HFF-Myc (cell line): ENCODE data around the gene SELENOS.
"Not testable (repeated sequence)": the region's sequence is repeated elsewhere in the genome, so short reads cannot be mapped to it uniquely, and the experiment has no call there.

Experiments
- DNase-seq: peaks from one replicate; pipeline ENCODE4 v3.0.0-alpha.2; 2011; ENCODE audit warnings: low read depth; ENCODE audit errors: extremely low read depth
- H3K4me3 ChIP-seq: replicated peaks from 2 replicates; pipeline ENCODE4 v1.5.1; 2011; ENCODE audit warnings: low read depth, mild to moderate bottlenecking, control low read depth, low read length
- TF ChIP-seq, protein P1 (sequence below): IDR thresholded peaks from 2 replicates; pipeline ENCODE4 v1.5.1; 2012; ENCODE audit warnings: mild to moderate bottlenecking, low read depth, low read length, control low read depth; ENCODE audit errors: missing control alignments

SELENOS gene

GRCh38 chr15:101288905-101289513 lies 11.7 kb upstream of the SELENOS start:
- TF ChIP-seq, protein P1, sequence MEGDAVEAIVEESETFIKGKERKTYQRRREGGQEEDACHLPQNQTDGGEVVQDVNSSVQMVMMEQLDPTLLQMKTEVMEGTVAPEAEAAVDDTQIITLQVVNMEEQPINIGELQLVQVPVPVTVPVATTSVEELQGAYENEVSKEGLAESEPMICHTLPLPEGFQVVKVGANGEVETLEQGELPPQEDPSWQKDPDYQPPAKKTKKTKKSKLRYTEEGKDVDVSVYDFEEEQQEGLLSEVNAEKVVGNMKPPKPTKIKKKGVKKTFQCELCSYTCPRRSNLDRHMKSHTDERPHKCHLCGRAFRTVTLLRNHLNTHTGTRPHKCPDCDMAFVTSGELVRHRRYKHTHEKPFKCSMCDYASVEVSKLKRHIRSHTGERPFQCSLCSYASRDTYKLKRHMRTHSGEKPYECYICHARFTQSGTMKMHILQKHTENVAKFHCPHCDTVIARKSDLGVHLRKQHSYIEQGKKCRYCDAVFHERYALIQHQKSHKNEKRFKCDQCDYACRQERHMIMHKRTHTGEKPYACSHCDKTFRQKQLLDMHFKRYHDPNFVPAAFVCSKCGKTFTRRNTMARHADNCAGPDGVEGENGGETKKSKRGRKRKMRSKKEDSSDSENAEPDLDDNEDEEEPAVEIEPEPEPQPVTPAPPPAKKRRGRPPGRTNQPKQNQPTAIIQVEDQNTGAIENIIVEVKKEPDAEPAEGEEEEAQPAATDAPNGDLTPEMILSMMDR, result peak; percentile 56
- no peak overlapping the region for H3K4me3 ChIP-seq
- no peak for DNase-seq

GRCh38 chr15:101287342-101287741 lies 10.1 kb upstream of the SELENOS start:
- not testable (repeated sequence) for H3K4me3 ChIP-seq, DNase-seq

DNA sequence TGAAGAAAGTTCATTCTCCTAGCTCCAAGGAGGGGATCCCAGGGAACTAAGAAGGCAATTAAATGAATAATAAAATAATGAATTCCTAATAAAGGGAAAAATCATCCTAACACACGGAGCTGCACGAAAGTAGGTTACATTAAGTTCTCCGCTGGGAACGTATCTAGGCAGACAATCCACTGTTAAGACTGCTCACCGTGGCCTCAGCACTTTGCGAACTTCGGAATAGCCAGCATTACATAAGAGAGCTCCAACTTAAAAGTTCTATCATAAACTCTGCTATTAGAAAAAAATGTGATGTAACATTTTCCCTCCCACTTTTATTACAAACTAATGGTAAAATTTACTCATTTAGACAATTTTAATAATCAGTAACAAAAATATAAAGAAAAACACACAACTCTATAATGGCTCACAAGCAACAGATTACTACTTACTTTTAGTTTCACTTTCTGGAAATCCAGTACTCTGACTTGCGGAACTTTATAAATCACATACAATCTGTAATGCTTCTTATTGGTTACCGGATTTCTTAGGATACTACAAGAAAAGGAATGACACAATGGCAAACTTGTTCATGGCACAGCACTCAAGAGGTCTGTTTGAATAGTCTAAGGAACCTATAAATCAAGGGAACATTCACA lies 9.3 kb upstream of the SELENOS start:
- no peak overlapping the region for H3K4me3 ChIP-seq
- TF ChIP-seq, protein P1, result no peak
- DNase-seq, result no peak

GRCh38 chr15:101283931-101284330 lies 6.6 kb upstream of the SELENOS start:
- DNase-seq, result no peak
- TF ChIP-seq, protein P1, result no peak

DNA sequence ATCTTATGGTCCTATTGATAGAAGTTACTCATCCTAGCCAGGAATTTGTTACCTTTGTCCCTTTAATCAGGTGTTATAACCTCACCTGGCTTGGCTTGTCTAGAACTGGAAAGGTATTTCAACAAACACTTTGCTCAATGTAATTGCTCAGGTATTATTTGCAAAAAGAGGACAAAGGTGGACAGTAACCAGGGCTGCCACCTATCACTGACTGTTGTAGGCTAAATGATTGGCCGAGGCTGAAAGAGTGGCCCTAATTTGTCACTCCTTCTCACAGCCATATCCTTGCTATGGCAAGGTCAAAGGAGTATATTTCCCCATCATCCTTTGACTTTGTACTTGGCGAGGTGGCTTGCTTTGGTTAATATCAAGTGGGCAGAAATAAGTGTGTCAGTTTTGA lies 2.7 kb upstream of the SELENOS start:
- TF ChIP-seq, protein P1, result no peak
- H3K4me3 ChIP-seq, result no peak overlapping the region
- DNase-seq, result no peak

More at GRCh38 chr15:101283931-101284330, 6.6 kb upstream of the SELENOS start:
- H3K4me3 ChIP-seq, result no peak overlapping the region

GRCh38 chr15:101277943-101278564 lies 769 bp upstream of the SELENOS start:
- H3K4me3 ChIP-seq, result peak overlapping the region; percentile 98
- no peak for DNase-seq
- TF ChIP-seq, protein P1, result no peak

GRCh38 chr15:101276501-101277037 lies 716 bp downstream of the SELENOS start:
- DNase-seq, result no peak
- TF ChIP-seq, protein P1, result peak; percentile 28
- H3K4me3 ChIP-seq, result peak overlapping the region; percentile 98
